HepG2 (cell line): ENCODE measurements around the gene C16orf95. TPM values are rescaled to one million over a fixed set of nuclear protein-coding genes. Genes with fewer than 3 reads are reported as not detected.
A peak's percentile ranks its signal among the peaks of the same experiment; 100 is the strongest.

Experiments
- ARID2 ChIP-seq: sonication (generic); formaldehyde crosslinking; IDR thresholded peaks from 2 replicates; pipeline ENCODE4 v1.8.1; 2022; ENCODE audit warnings: mild to moderate bottlenecking, missing genetic modification reagents, borderline replicate concordance
- FOXK1 ChIP-seq: sonication (generic); formaldehyde crosslinking; IDR thresholded peaks from 2 replicates; pipeline ENCODE4 v1.4.0; 2020; ENCODE audit warnings: low read depth, missing genetic modification reagents, borderline replicate concordance
- JDP2 ChIP-seq: sonication (generic); formaldehyde crosslinking; IDR thresholded peaks from 2 replicates; pipeline ENCODE4 v1.8.1; 2022; ENCODE audit warnings: missing genetic modification reagents, borderline replicate concordance
- PRMT3 ChIP-seq: sonication (generic); formaldehyde crosslinking; IDR thresholded peaks from 2 replicates; pipeline ENCODE4 v1.8.1; 2022; ENCODE audit warnings: low read depth, mild to moderate bottlenecking, moderate library complexity, missing genetic modification reagents, borderline replicate concordance
- RBM22 ChIP-seq: fragments of 200-400 bp; formaldehyde crosslinking; optimal IDR thresholded peaks from 2 replicates; pipeline ENCODE3; 2017; ENCODE audit warnings: mild to moderate bottlenecking, low read length, moderate library complexity
- SPEN ChIP-seq: sonication (generic); formaldehyde crosslinking; IDR thresholded peaks from 2 replicates; pipeline ENCODE4 v1.5.1; 2020; ENCODE audit warnings: low read depth, mild to moderate bottlenecking, missing genetic modification reagents
- ZNF138 ChIP-seq: sonication (generic); formaldehyde crosslinking; IDR thresholded peaks from 2 replicates; pipeline ENCODE4 v1.5.0; 2020; ENCODE audit warnings: mild to moderate bottlenecking, low read depth, missing genetic modification reagents
- ZNF230 ChIP-seq: sonication (generic); formaldehyde crosslinking; IDR thresholded peaks from 2 replicates; pipeline ENCODE4 v1.4.0; 2020; ENCODE audit warnings: mild to moderate bottlenecking, missing genetic modification reagents
- ZNF558 ChIP-seq: sonication (generic); formaldehyde crosslinking; IDR thresholded peaks from 2 replicates; pipeline ENCODE4 v1.9.0; 2022; ENCODE audit warnings: mild to moderate bottlenecking, missing genetic modification reagents, borderline replicate concordance
- ZNF577 ChIP-seq: sonication (generic); formaldehyde crosslinking; IDR thresholded peaks from 2 replicates; pipeline ENCODE4 v1.4.0; 2020; ENCODE audit warnings: mild to moderate bottlenecking, low read depth, missing genetic modification reagents, borderline replicate concordance
- ZNF598 ChIP-seq: sonication (generic); formaldehyde crosslinking; IDR thresholded peaks from 2 replicates; pipeline ENCODE4 v1.5.1; 2020; ENCODE audit warnings: mild to moderate bottlenecking, missing genetic modification reagents, borderline replicate concordance
- ZNF883 ChIP-seq: sonication (generic); formaldehyde crosslinking; IDR thresholded peaks from 2 replicates; pipeline ENCODE4 v1.5.1; 2020; ENCODE audit warnings: mild to moderate bottlenecking, missing genetic modification reagents; ENCODE audit errors: not compliant biosample characterization
- polyA plus RNA-seq, 8 experiments: library from polyadenylated mRNA; depleted of rRNA in 3 of 8; stranded (reverse) in 7 of 8; unstranded in 1 of 8; fragments of >200 nt; fragmentation: Illumina TruSeq in 4 of 8; extraction: Trizol in 4 of 8; gene quantifications; 2 replicates each; pipeline versions ENCODE4 v1.2.1 to v1.2.3, GENCODE V29; 2011 to 2016; ENCODE audit warnings: low read depth in 4 of 8, missing spikeins in 1 of 8, mixed read lengths in 1 of 8; ENCODE audit not compliant: insufficient read depth in 1 of 8
- total RNA-seq, 5 experiments: library from RNA; depleted of rRNA; stranded (reverse); fragments of >200 nt; fragmentation: Illumina TruSeq; extraction: Trizol; gene quantifications; 2 replicates each; pipeline ENCODE4 v1.2.3, GENCODE V29; 2016; ENCODE audit warnings: low read depth in 1 of 5
- TF ChIP-seq, protein P1 (sequence below): sonication (generic); formaldehyde crosslinking; IDR thresholded peaks from 2 replicates; pipeline ENCODE4 v1.8.0; 2023; ENCODE audit warnings: mild to moderate bottlenecking, missing genetic modification reagents
- TF ChIP-seq, protein P2 (sequence below): sonication (generic); formaldehyde crosslinking; IDR thresholded peaks from 2 replicates; pipeline ENCODE4 v1.4.0; 2020; ENCODE audit warnings: missing genetic modification reagents, borderline replicate concordance
- TF ChIP-seq, protein P3 (sequence below): IDR thresholded peaks from 2 replicates; pipeline ENCODE4 v1.6.1; 2016
- TF ChIP-seq, protein P4 (sequence below): sonication (generic); formaldehyde crosslinking; IDR thresholded peaks from 2 replicates; pipeline ENCODE4 v1.4.0; 2020; ENCODE audit warnings: missing genetic modification reagents, borderline replicate concordance

Gene C16orf95
- total and polyA plus RNA-seq, 2 of the 13 experiments (the other 11 are each of a cell fraction or from before 2014, with no cell fraction given) = 2.8 to 8.6 TPM

DNA sequence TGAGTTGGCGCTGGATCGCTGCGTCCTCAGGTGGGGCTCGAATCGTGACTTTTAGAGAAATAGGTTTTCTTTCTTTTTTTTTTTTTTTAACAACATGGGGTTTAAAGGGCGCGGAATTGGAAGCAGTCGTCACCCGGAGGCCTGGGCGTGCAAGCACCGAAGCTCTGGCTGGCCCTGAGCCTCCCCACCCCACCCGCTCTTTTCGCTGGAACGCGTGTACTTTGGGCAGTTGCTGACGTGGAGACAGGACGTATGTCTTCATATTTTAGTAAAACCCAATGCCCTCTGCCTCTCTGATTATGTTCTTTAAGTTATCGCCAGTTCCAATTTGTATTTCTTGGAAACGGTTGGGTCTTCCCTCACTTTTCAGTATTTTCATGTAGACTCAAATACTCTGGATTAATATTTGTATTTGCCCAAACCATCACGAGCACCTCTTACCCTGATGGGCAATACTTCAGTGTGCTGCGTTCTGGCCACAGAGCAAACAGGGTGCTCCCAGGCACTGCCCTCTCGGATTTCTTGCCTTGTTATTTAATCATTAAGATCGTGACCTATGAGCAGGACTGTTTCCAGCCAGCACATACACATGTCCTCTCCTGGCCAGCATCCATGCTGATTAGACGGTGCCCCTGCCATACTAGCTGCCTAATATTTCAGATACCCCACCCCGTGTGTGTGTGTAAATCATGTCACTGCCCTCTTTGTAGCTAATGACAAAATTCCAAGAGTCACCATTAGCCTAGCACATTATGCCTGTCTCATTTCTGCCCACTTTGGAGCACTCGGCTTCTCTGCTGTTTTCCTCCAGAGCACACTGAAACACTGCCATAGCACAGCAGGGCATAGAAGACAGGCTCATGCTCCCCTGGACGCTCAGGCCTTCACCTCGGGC is 805 bp upstream of the C16orf95 start (continued):
- TF ChIP-seq ARID2 (CRISPR knock-in tag) = no peak
- TF ChIP-seq SPEN = no peak; the same call in 1 of the 2 replicates
- TF ChIP-seq, protein P1, sequence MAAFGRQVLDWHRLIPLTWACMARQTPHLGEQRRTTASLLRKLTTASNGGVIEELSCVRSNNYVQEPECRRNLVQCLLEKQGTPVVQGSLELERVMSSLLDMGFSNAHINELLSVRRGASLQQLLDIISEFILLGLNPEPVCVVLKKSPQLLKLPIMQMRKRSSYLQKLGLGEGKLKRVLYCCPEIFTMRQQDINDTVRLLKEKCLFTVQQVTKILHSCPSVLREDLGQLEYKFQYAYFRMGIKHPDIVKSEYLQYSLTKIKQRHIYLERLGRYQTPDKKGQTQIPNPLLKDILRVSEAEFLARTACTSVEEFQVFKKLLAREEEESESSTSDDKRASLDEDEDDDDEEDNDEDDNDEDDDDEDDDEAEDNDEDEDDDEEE = no peak; the same call in 1 of the 2 replicates
- TF ChIP-seq ZNF230 (CRISPR knock-in tag) = no peak; the same call in 1 of the 2 replicates
- no peak for TF ChIP-seq ZNF138
- no peak for TF ChIP-seq JDP2
- TF ChIP-seq ZNF598 (CRISPR knock-in tag) = no peak
- no peak for TF ChIP-seq FOXK1 (CRISPR knock-in tag)
- TF ChIP-seq, protein P2, sequence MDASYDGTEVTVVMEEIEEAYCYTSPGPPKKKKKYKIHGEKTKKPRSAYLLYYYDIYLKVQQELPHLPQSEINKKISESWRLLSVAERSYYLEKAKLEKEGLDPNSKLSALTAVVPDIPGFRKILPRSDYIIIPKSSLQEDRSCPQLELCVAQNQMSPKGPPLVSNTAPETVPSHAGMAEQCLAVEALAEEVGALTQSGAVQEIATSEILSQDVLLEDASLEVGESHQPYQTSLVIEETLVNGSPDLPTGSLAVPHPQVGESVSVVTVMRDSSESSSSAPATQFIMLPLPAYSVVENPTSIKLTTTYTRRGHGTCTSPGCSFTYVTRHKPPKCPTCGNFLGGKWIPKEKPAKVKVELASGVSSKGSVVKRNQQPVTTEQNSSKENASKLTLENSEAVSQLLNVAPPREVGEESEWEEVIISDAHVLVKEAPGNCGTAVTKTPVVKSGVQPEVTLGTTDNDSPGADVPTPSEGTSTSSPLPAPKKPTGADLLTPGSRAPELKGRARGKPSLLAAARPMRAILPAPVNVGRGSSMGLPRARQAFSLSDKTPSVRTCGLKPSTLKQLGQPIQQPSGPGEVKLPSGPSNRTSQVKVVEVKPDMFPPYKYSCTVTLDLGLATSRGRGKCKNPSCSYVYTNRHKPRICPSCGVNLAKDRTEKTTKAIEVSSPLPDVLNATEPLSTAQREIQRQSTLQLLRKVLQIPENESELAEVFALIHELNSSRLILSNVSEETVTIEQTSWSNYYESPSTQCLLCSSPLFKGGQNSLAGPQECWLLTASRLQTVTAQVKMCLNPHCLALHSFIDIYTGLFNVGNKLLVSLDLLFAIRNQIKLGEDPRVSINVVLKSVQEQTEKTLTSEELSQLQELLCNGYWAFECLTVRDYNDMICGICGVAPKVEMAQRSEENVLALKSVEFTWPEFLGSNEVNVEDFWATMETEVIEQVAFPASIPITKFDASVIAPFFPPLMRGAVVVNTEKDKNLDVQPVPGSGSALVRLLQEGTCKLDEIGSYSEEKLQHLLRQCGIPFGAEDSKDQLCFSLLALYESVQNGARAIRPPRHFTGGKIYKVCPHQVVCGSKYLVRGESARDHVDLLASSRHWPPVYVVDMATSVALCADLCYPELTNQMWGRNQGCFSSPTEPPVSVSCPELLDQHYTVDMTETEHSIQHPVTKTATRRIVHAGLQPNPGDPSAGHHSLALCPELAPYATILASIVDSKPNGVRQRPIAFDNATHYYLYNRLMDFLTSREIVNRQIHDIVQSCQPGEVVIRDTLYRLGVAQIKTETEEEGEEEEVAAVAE (CRISPR knock-in tag) = no peak
- TF ChIP-seq ZNF558 (CRISPR knock-in tag) = no peak
- no peak for TF ChIP-seq ZNF577 (CRISPR knock-in tag)
- TF ChIP-seq, protein P3, sequence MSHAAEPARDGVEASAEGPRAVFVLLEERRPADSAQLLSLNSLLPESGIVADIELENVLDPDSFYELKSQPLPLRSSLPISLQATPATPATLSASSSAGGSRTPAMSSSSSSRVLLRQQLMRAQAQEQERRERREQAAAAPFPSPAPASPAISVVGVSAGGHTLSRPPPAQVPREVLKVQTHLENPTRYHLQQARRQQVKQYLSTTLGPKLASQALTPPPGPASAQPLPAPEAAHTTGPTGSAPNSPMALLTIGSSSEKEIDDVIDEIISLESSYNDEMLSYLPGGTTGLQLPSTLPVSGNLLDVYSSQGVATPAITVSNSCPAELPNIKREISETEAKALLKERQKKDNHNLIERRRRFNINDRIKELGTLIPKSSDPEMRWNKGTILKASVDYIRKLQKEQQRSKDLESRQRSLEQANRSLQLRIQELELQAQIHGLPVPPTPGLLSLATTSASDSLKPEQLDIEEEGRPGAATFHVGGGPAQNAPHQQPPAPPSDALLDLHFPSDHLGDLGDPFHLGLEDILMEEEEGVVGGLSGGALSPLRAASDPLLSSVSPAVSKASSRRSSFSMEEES (CRISPR knock-in tag) = no peak
- peak; percentile 10 for TF ChIP-seq RBM22
- TF ChIP-seq, protein P4, sequence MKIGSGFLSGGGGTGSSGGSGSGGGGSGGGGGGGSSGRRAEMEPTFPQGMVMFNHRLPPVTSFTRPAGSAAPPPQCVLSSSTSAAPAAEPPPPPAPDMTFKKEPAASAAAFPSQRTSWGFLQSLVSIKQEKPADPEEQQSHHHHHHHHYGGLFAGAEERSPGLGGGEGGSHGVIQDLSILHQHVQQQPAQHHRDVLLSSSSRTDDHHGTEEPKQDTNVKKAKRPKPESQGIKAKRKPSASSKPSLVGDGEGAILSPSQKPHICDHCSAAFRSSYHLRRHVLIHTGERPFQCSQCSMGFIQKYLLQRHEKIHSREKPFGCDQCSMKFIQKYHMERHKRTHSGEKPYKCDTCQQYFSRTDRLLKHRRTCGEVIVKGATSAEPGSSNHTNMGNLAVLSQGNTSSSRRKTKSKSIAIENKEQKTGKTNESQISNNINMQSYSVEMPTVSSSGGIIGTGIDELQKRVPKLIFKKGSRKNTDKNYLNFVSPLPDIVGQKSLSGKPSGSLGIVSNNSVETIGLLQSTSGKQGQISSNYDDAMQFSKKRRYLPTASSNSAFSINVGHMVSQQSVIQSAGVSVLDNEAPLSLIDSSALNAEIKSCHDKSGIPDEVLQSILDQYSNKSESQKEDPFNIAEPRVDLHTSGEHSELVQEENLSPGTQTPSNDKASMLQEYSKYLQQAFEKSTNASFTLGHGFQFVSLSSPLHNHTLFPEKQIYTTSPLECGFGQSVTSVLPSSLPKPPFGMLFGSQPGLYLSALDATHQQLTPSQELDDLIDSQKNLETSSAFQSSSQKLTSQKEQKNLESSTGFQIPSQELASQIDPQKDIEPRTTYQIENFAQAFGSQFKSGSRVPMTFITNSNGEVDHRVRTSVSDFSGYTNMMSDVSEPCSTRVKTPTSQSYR (CRISPR knock-in tag) = no peak
- no peak for TF ChIP-seq PRMT3 (CRISPR knock-in tag)
- TF ChIP-seq ZNF883 = no peak
